ENCODE measurements around the gene COX6A1. TPM values are rescaled to one million over a fixed set of nuclear protein-coding genes. Genes with fewer than 3 reads are reported as not detected.

Gene COX6A1
- 664 TPM for polyA plus RNA-seq (2013, experiment 1 of 2)
- polyA plus RNA-seq (2013, experiment 2 of 2), result 679 TPM

DNA sequence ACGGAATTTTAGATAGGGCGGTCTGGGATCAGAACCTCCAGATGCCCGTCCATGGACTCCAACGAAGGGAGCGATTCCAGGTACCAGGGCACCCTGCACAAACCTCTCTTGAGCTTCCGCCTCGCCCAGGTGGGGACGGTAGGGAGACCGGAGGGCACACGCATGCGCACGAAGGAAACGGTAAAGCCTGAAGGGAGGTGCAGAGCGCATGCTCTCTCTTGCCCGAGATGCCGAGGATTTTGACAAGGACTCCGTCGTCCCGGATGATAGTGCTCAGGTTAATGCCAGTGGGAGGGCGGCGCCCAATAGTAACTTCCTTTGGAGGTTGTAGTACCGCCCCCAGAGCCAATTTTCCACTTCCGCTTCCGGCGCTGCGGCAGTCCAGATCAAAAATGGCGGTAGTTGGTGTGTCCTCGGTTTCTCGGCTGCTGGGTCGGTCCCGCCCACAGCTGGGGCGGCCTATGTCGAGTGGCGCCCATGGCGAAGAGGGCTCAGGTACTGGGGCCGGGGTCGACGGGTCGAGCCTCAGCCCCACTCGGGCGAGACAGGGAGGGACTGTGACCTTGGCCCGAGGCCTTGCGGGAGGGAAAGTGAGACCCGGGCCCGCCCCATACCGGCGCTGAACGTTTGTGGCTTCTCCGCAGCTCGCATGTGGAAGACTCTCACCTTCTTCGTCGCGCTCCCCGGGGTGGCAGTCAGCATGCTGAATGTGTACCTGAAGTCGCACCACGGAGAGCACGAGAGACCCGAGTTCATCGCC is at the start of gene COX6A1:
Gene COX6A1, plus strand, starts transcription at position 379 of the 760 bp plus-strand sequence. Its CDS starts 14 bp downstream, at position 393.
- H2BK5ac ChIP-seq (ENCODE audit: low read length), result peak within 1 kb of the TSS; percentile 90
- no peak within 1 kb of the TSS for H2BK120ac ChIP-seq (ENCODE audit: low read depth, low read length)
- peak within 1 kb of the TSS; percentile 79 to 94 for H3K4me3 ChIP-seq (ENCODE audit: low read length in 2 of 2)
- H2BK12ac ChIP-seq (ENCODE audit: low read length), result no peak within 1 kb of the TSS
- H3K27me3 ChIP-seq (ENCODE audit: control insufficient read depth in 3 of 3, insufficient read depth in 3 of 3, low read depth in 1 of 3, low read length in 3 of 3), result no peaks in the 10 kb centered on the region
- H3K14ac ChIP-seq (ENCODE audit: low read length), result no peak within 1 kb of the TSS
- no peak within 1 kb of the TSS for H4K8ac ChIP-seq (ENCODE audit: low read depth, low read length)
- peaks cover 6 to 8% of the 10 kb centered on the region in 2 donors for H3K4me1 ChIP-seq (ENCODE audit: control insufficient read depth in 2 of 2, insufficient read depth in 1 of 2, low read depth in 1 of 2, low read length in 2 of 2)
- H3K4me2 ChIP-seq (ENCODE audit: insufficient read depth, low read length, poor library complexity, severe bottlenecking), result peak within 1 kb of the TSS; percentile 71
- peaks cover 0 to 1% of the 10 kb centered on the region in 2 donors for H3K9me3 ChIP-seq (replicated peaks in 1 of 2; ENCODE audit: control insufficient read depth in 2 of 2, insufficient read depth in 1 of 2, low read depth in 1 of 2, low read length in 2 of 2)
- peaks cover 6 to 36% of the 10 kb centered on the region in 2 donors for H3K36me3 ChIP-seq (replicated peaks in 1 of 2; ENCODE audit: control insufficient read depth in 2 of 2, insufficient read depth in 2 of 2, low read length in 2 of 2)
- peak within 1 kb of the TSS; percentile 93 for H2AFZ ChIP-seq (ENCODE audit: low read length)
- H3K9ac ChIP-seq (ENCODE audit: low read depth, low read length, poor library complexity), result peak within 1 kb of the TSS; percentile 96
- H4K91ac ChIP-seq (ENCODE audit: low read depth, low read length, poor library complexity), result no peak within 1 kb of the TSS
- H3K18ac ChIP-seq (ENCODE audit: low read length), result peak within 1 kb of the TSS; percentile 96
- H2AK5ac ChIP-seq (ENCODE audit: low read depth, low read length), result no peak within 1 kb of the TSS
- peak within 1 kb of the TSS; percentile 93 for H3K23ac ChIP-seq (ENCODE audit: low read depth, low read length, poor library complexity)
- H3K79me1 ChIP-seq (ENCODE audit: low read depth, low read length), result peaks cover 9% of the 10 kb centered on the region
- H3K4ac ChIP-seq (ENCODE audit: low read length), result no peak within 1 kb of the TSS
- peak; percentile 95 for DNase-seq (ENCODE audit: low spot score)
- no peak within 1 kb of the TSS for H2BK15ac ChIP-seq (ENCODE audit: low read length)
- peak within 1 kb of the TSS; percentile 68 for H3K27ac ChIP-seq (replicated peaks; ENCODE audit: low read length)
- no CpG with 5 or more reads among the region's 59 CpGs for WGBS, 2 donors (ENCODE audit: extremely low coverage in 2 of 2, insufficient read length in 2 of 2, insufficient replicate concordance in 1 of 2)

DNA sequence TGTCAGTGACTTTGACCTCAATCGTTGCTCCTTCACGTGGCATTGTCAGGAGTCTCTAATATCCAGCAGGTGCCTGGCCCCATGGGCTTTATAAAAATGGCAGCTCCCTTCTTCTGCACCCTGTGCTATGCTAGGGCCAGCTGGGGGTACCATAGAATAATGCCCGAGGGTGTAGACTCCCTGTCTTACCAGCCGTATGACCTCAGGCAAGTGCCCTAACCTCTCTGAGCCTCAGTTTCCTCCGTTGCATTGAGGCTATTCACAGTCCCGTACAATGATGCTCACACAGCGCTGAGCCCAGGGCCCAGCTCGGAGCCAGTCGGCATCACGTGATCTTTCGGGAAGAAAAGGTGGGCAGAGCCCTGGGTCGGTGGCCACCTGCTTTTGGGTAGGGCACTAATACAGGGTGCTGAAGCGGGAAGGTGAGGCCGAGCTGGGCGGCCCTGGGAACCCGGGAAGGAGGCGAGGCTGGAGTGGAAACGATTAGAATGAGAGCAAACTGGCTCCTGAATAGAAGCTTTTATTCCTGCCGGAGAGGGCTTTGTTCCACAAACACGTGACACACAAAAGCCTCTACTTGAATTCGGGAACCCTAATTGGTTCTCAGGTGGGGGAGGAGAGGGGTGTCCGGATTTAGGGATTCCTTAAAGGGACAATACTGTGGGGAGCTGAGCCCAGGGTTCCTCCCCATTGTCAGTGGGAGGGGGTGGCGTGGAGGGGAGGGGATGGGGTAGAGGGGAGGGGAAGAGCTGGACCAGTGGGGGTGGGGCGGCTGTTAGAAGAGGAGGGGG is 49.0 kb upstream of the COX6A1 start:
- Histone ChIP-seq H3K27me3 (ENCODE audit: control insufficient read depth in 3 of 3, insufficient read depth in 3 of 3, low read depth in 1 of 3, low read length in 3 of 3) (no peaks in the 10 kb centered on the region), H2BK120ac (ENCODE audit: low read depth, low read length) (peak overlapping the region; percentile 92), H2AFZ (ENCODE audit: low read length) (peak overlapping the region; percentile 86), H3K4me1 (ENCODE audit: control insufficient read depth in 2 of 2, insufficient read depth in 1 of 2, low read depth in 1 of 2, low read length in 2 of 2) (peaks cover 15 to 18% of the 10 kb centered on the region in 2 donors), H3K9me3 (replicated peaks in 1 of 2; ENCODE audit: control insufficient read depth in 2 of 2, insufficient read depth in 1 of 2, low read depth in 1 of 2, low read length in 2 of 2) (no peaks in the 10 kb centered on the region), H3K36me3 (replicated peaks in 1 of 2; ENCODE audit: control insufficient read depth in 2 of 2, insufficient read depth in 2 of 2, low read length in 2 of 2) (no peaks in the 10 kb centered on the region), H3K14ac (ENCODE audit: low read length) (no peak overlapping the region), H3K4me3 (ENCODE audit: low read length in 2 of 2) (peak overlapping the region in 1 of 2 donors; percentile 34), H4K91ac (ENCODE audit: low read depth, low read length, poor library complexity) (peak overlapping the region; percentile 99), H3K4ac (ENCODE audit: low read length) (no peak overlapping the region), H3K23ac (ENCODE audit: low read depth, low read length, poor library complexity) (no peak overlapping the region), H3K18ac (ENCODE audit: low read length) (peak overlapping the region; percentile 94), H2BK12ac (ENCODE audit: low read length) (peak overlapping the region; percentile 64), H4K8ac (ENCODE audit: low read depth, low read length) (no peak overlapping the region), H2AK5ac (ENCODE audit: low read depth, low read length) (peak overlapping the region; percentile 66), H3K9ac (ENCODE audit: low read depth, low read length, poor library complexity) (no peak overlapping the region), H2BK5ac (ENCODE audit: low read length) (peak overlapping the region; percentile 96), H3K4me2 (ENCODE audit: insufficient read depth, low read length, poor library complexity, severe bottlenecking) (peak overlapping the region; percentile 54), H3K27ac (replicated peaks; ENCODE audit: low read length) (peak overlapping the region; percentile 98), H2BK15ac (ENCODE audit: low read length) (no peak overlapping the region), H3K79me1 (ENCODE audit: low read depth, low read length) (no peaks in the 10 kb centered on the region)
- WGBS, 2 donors (ENCODE audit: extremely low coverage in 2 of 2, insufficient read length in 2 of 2, insufficient replicate concordance in 1 of 2), result no CpG with 5 or more reads among the region's 24 CpGs
- peak; percentile 97 for DNase-seq (ENCODE audit: low spot score)

DNA sequence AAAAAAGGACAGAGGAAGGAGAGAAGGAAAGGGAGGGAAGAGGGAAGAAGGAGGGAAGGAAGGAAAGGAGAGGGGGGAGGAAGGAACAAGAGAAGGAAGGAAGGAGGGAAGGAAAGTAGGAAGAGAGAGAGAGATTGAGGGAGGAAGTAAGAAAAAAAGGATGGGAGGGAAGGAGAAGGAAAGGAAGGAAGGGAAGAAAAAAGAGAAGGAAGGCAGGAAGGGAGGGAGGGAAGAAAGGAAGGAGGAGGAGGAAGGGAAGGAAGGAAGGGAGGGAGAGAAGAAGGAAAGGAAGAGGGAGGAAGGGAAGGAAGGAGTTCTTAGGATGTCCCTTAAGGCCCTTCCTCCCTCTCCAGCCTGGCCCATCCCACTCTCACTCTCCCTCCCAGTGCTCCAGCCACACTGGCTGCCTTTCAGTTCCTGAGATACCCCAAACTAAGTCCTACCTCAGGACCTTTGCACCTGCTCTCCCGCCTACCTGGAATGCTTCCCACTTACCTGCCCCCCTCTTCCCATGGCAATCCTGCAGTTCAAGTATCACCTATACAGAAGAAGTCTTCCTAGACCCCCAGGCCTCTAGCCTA is 47.3 kb upstream of the COX6A1 start:
- Histone ChIP-seq H3K36me3 (replicated peaks in 1 of 2; ENCODE audit: control insufficient read depth in 2 of 2, insufficient read depth in 2 of 2, low read length in 2 of 2) (no peaks in the 10 kb centered on the region), H3K27ac (replicated peaks; ENCODE audit: low read length) (no peak overlapping the region), H3K79me1 (ENCODE audit: low read depth, low read length) (no peaks in the 10 kb centered on the region), H2AFZ (ENCODE audit: low read length) (no peak overlapping the region), H3K9me3 (replicated peaks in 1 of 2; ENCODE audit: control insufficient read depth in 2 of 2, insufficient read depth in 1 of 2, low read depth in 1 of 2, low read length in 2 of 2) (no peaks in the 10 kb centered on the region), H3K4me3 (ENCODE audit: low read length in 2 of 2) (no peak overlapping the region), H4K8ac (ENCODE audit: low read depth, low read length) (no peak overlapping the region), H3K23ac (ENCODE audit: low read depth, low read length, poor library complexity) (no peak overlapping the region), H2AK5ac (ENCODE audit: low read depth, low read length) (peak overlapping the region; percentile 17), H3K4ac (ENCODE audit: low read length) (no peak overlapping the region), H3K4me1 (ENCODE audit: control insufficient read depth in 2 of 2, insufficient read depth in 1 of 2, low read depth in 1 of 2, low read length in 2 of 2) (peaks cover 25 to 27% of the 10 kb centered on the region in 2 donors), H2BK5ac (ENCODE audit: low read length) (no peak overlapping the region), H3K27me3 (ENCODE audit: control insufficient read depth in 3 of 3, insufficient read depth in 3 of 3, low read depth in 1 of 3, low read length in 3 of 3) (no peaks in the 10 kb centered on the region), H3K4me2 (ENCODE audit: insufficient read depth, low read length, poor library complexity, severe bottlenecking) (no peak overlapping the region), H2BK12ac (ENCODE audit: low read length) (peak overlapping the region; percentile 8), H4K91ac (ENCODE audit: low read depth, low read length, poor library complexity) (no peak overlapping the region), H2BK15ac (ENCODE audit: low read length) (peak overlapping the region; percentile 3), H3K9ac (ENCODE audit: low read depth, low read length, poor library complexity) (no peak overlapping the region), H2BK120ac (ENCODE audit: low read depth, low read length) (no peak overlapping the region), H3K18ac (ENCODE audit: low read length) (peak overlapping the region; percentile 29), H3K14ac (ENCODE audit: low read length) (no peak overlapping the region)
- no peak for DNase-seq (ENCODE audit: low spot score)
- no CpG with 5 or more reads among the region's 1 CpG for WGBS, 2 donors (ENCODE audit: extremely low coverage in 2 of 2, insufficient read length in 2 of 2, insufficient replicate concordance in 1 of 2)

Data from neuronal stem cell (in vitro differentiated cells).